RWPE1 (cell line): ENCODE results near the gene TTC28.
"Not testable (repeated sequence)": the region's sequence is repeated elsewhere in the genome, so short reads cannot be mapped to it uniquely, and the experiment has no call there.

Experiments
- CTCF ChIA-PET: fragments of 350-600 bp; sonication (Branson Sonifier 250); formaldehyde crosslinking; extraction: SDS; loops from one replicate; lab custom pipeline; 2021; lab: Yijun Ruan, JAX
- POLR2A ChIA-PET: fragments of 400-600 bp; formaldehyde crosslinking; extraction: SDS; loops from one replicate; lab custom pipeline; 2020; ENCODE audit warnings: antibody characterized with exemption; ENCODE audit not compliant: low non-redundant PET; lab: Yijun Ruan, JAX
- DNase-seq: peaks from one replicate; pipeline ENCODE4 v3.0.0; 2012; ENCODE audit warnings: low spot score
- H3K27ac ChIP-seq: fragments of 450-650 bp; 2 replicates; pipeline ENCODE4 v1.5.1; 2017
- TF ChIP-seq, protein P1 (sequence below): fragments of 450-650 bp; conservative IDR thresholded peaks from 2 replicates; pipeline ENCODE4 v1.5.1; 2017; ENCODE audit warnings: low read depth, mild to moderate bottlenecking

TTC28 gene

DNA sequence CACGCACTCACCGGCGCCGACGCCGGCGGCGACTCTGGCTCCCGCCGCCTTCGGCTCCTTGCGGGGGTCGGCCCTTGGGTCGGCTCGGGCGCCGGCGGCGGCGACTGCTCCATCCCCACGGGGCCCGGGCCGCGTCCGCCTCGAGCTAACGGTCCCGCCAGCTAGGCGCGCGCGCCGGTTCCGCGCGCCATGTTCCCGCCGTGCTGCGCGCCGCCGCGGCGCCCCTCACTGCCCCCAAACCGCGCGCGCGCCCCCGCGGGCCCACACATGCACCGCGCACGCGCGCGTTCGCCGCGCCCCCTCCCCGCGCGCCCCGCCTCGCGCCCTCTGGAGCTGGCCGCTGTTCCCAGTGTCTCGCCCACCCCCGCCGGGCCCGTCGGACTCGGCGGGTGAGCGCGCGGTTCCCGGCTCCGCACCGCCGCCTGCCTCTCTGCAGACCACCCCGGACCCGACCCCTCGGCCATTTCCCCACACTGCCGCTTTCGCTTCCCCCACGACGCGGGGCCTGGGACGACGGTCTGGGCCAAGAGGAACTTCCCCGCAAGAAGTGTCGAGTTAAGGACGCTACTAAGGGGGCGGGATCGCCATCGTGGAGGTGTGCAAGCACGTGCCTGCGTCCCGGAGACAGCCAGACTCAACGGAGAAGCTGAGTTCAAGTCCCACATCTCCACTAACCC is at the start of gene TTC28:
TTC28 (minus strand) TSS at position 230 of the 677 bp plus-strand sequence; CDS start at position 113, 117 bp downstream.
- H3K27ac ChIP-seq, result peak within 1 kb of the TSS; percentile 70
- POLR2A ChIA-PET, DNase-seq: not testable (repeated sequence)
- CTCF ChIA-PET, result interaction anchor here (0.6 kb wide), 2 partner anchors 79 to 178 kb away, joined by 3 to 4 read pairs; no protein-coding TSS in a partner anchor

DNA sequence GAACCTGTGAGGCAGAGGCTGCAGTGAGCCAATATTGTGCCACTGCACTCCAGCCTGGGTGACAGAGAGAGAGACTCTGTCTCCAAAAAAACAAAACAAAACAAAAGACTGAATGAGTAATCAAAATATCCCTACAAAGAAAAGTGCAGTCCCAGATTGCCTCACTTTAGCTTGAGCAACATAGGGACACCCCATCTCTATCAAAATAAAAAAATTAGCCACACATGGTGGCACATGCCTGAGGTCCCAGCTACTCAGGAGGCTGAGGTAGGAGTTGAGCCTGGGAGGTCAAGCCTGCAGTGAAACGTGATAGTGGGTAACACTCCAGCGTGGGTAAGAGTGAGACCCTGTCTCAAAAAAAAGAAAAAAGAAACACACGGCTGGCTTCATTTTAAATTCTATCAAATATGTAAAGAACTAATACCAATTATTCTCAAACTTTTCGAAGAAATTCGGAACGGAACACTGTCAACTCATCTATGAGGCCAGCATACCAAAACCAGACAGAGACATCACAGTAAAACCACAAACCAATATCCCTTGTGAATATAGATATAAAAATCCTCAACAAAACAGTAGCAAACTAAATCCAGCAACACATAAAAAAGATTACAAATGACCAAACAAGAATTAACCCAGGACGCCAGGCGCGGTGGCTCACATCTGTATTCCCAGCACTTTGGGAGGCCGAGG is 49.1 kb upstream of the TTC28 start:
- DNase-seq, result no peak
- peak overlapping the region; percentile 58; the same call in 1 of the 2 replicates for H3K27ac ChIP-seq
- TF ChIP-seq, protein P1, sequence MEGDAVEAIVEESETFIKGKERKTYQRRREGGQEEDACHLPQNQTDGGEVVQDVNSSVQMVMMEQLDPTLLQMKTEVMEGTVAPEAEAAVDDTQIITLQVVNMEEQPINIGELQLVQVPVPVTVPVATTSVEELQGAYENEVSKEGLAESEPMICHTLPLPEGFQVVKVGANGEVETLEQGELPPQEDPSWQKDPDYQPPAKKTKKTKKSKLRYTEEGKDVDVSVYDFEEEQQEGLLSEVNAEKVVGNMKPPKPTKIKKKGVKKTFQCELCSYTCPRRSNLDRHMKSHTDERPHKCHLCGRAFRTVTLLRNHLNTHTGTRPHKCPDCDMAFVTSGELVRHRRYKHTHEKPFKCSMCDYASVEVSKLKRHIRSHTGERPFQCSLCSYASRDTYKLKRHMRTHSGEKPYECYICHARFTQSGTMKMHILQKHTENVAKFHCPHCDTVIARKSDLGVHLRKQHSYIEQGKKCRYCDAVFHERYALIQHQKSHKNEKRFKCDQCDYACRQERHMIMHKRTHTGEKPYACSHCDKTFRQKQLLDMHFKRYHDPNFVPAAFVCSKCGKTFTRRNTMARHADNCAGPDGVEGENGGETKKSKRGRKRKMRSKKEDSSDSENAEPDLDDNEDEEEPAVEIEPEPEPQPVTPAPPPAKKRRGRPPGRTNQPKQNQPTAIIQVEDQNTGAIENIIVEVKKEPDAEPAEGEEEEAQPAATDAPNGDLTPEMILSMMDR, result no peak
- POLR2A ChIA-PET, result no interaction called here
- CTCF ChIA-PET, result no interaction called here

DNA sequence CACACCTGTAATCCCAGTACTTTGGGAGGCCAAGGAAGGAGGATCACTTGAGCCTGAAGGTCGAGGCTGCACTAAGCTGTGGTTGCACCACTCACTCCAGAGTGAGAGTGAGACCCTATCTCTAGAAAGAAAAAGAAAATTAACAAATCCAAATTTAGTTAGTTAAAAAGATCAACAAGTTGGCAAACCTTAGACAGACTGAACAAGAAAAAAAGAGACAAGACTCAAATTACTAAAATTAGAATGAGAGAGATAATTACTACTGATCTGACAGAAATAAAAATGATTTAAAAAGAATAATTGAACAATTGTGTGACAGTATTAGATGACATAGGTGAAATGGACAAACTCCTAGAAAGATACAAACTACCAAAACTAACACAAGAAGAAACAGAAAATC is 48.4 kb upstream of the TTC28 start:
- no peak overlapping the region for H3K27ac ChIP-seq
- DNase-seq, result no peak
- TF ChIP-seq, protein P1, result no peak
- POLR2A ChIA-PET, result no interaction called here
- CTCF ChIA-PET, result no interaction called here

DNA sequence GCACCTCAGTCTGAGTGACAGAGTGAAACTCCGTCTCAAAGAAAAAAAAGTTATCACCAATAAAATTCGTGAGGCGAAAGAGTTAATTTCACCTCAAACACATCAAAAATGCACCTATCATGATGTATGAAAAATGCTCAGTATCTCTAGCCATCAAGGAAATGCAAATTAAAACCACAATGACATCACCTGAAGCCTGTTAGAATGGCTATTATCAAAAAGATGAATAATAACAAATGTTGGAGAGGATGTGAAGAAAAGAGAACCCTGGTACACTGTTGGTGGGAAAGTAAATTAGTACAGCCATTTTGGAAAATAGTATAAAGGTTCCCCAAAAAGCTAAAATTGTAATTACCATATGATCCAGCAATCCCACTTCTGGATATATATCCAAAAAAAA is 38.4 kb upstream of the TTC28 start:
- no peak overlapping the region for H3K27ac ChIP-seq
- ChIA-PET POLR2A (no interaction called here), CTCF (no interaction called here)
- no peak for DNase-seq
- TF ChIP-seq, protein P1, result no peak

DNA sequence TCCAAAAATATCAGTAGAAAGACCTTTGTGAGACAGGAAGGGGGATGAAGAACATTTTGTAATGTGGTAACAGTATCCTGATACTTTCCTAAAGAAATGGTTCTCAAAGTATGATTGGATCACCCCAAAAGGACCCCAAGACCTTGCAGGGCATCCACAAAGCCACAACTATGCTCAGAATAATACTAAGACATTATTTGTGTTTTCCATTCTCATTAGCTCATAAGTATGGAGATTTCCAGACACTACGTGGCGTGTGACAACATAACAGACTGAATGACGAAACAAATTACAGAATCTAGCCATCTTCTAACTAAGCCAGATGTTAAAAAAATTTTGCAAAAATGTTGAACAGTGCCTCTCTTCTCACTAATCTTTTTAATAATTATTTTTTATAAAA is 37.0 kb upstream of the TTC28 start:
- H3K27ac ChIP-seq, result no peak overlapping the region
- ChIA-PET CTCF (no interaction called here), POLR2A (no interaction called here)
- TF ChIP-seq, protein P1, result no peak
- no peak for DNase-seq

DNA sequence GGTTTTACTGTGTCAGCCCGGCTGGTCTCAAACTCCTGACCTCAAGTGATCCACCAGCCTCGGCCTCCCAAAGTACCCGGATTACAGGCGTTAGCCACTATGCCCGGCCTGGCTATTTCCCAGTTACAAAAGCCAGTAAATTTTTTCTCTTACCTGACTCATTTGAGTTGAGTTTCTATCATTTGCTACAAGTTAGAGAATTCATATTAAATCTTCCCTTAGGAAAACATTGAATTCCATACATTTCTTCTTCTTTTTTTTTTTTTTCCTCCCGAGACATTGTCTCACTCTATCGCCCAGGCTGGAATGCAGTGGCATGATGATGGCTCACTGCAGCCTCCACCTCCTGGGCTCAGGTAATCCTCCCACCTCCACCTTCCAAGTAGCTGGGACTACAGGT is 36.0 kb upstream of the TTC28 start:
- ChIA-PET POLR2A (no interaction called here), CTCF (no interaction called here)
- TF ChIP-seq, protein P1, result no peak
- no peak for DNase-seq
- H3K27ac ChIP-seq, result no peak overlapping the region
